Keratinocyte (primary cell): Measurements from ENCODE around the gene RAB9A. TPM values are rescaled to one million over a fixed set of nuclear protein-coding genes. Genes with fewer than 3 reads are reported as not detected.

Experiments
- DNase-seq: peaks from one replicate; pipeline ENCODE4 v3.0.0-alpha.2; 2011; ENCODE audit warnings: low read depth, missing footprints, low spot score
- FAIRE-seq: peaks from 2 replicates; lab custom pipeline; 2011; peaks lifted over from hg19 to GRCh38; lab: Jason Lieb, UNC
- H2AFZ ChIP-seq: 2 replicates; pipeline ENCODE4 v1.6.0; 2012; ENCODE audit warnings: low read length, control low read depth, inconsistent platforms; ENCODE audit not compliant: control insufficient read depth
- H3K27ac ChIP-seq: 2 replicates; pipeline ENCODE4 v1.5.1; 2011; ENCODE audit warnings: low read length; ENCODE audit not compliant: control insufficient read depth, insufficient read depth
- H3K27me3 ChIP-seq: 3 replicates; pipeline ENCODE4 v1.6.0; 2011; ENCODE audit warnings: low read length; ENCODE audit not compliant: control insufficient read depth, insufficient read depth; ENCODE audit errors: extremely low read depth
- H3K36me3 ChIP-seq, 2 experiments: 2 replicates in 1 of 2; 3 replicates in 1 of 2; pipeline ENCODE4 v1.5.1; 2011; ENCODE audit warnings: low read length in 2 of 2, mild to moderate bottlenecking in 1 of 2; ENCODE audit not compliant: control insufficient read depth in 2 of 2, insufficient read depth in 2 of 2; ENCODE audit errors: extremely low read depth in 1 of 2
- H3K4me1 ChIP-seq: 3 replicates; pipeline ENCODE4 v1.5.1; 2011; ENCODE audit warnings: low read length; ENCODE audit not compliant: control insufficient read depth, insufficient read depth; ENCODE audit errors: extremely low read depth
- H3K4me2 ChIP-seq: 3 replicates; pipeline ENCODE4 v1.6.0; 2011; ENCODE audit warnings: low read depth, low read length; ENCODE audit not compliant: control insufficient read depth, insufficient read depth; ENCODE audit errors: extremely low read depth
- H3K4me3 ChIP-seq, 3 experiments: fragments of 200-600 bp in 1 of 3; sonication (generic) in 1 of 3; 2 replicates in 2 of 3; 3 replicates in 1 of 3; pipeline ENCODE4 v1.5.1; 2011 to 2016; ENCODE audit warnings: low read length in 3 of 3, mild to moderate bottlenecking in 3 of 3, control low read depth in 2 of 3, inconsistent platforms in 1 of 3, low read depth in 1 of 3, mixed read lengths in 1 of 3, mixed run types in 1 of 3, moderate library complexity in 1 of 3; ENCODE audit not compliant: control insufficient read depth in 2 of 3, insufficient read depth in 2 of 3; ENCODE audit errors: extremely low read depth in 1 of 3
- H3K79me2 ChIP-seq: 2 replicates; pipeline ENCODE4 v1.6.0; 2012; ENCODE audit warnings: low read length; ENCODE audit not compliant: control insufficient read depth, insufficient read depth
- H3K9ac ChIP-seq: 3 replicates; pipeline ENCODE4 v1.6.0; 2011; ENCODE audit warnings: low read length; ENCODE audit not compliant: control insufficient read depth, insufficient read depth; ENCODE audit errors: extremely low read depth
- H3K9me1 ChIP-seq: 3 replicates; pipeline ENCODE4 v1.6.0; 2011; ENCODE audit warnings: low read length; ENCODE audit not compliant: control insufficient read depth, insufficient read depth; ENCODE audit errors: extremely low read depth
- H3K9me3 ChIP-seq: 2 replicates; pipeline ENCODE4 v1.5.1; 2012; ENCODE audit warnings: low read depth, low read length; ENCODE audit not compliant: control insufficient read depth
- H4K20me1 ChIP-seq: 3 replicates; pipeline ENCODE4 v1.6.0; 2011; ENCODE audit warnings: low read length; ENCODE audit not compliant: control insufficient read depth, insufficient read depth; ENCODE audit errors: extremely low read depth
- EZH2 ChIP-seq: IDR thresholded peaks from one replicate; pipeline ENCODE4 v1.6.1; 2012; ENCODE audit warnings: inconsistent platforms, mild to moderate bottlenecking, low read length, moderate library complexity
- dilution Hi-C: fragments of 300-500 bp; cut with MboI; formaldehyde crosslinking; loops from one replicate; pipeline ENCODE4 v1.7.0; 2020; ENCODE audit warnings: low sequenced_read_pairs; ENCODE audit not compliant: extremely low pct_ligation_motif_present
- polyA plus RNA-seq, 5 experiments: library from polyadenylated mRNA; depleted of rRNA in 3 of 5; stranded (reverse) in 3 of 5; stranded (forward) in 1 of 5; unstranded in 1 of 5; fragments of >200 nt; gene quantifications; 1 replicate in 1 of 5; 2 replicates in 3 of 5; 3 replicates in 1 of 5; pipeline versions ENCODE4 v1.2.1 to v1.2.3, GENCODE V29; 2011 to 2012; ENCODE audit warnings: missing spikeins in 2 of 5, low read depth in 1 of 5, low replicate concordance in 1 of 5
- TF ChIP-seq, protein P1 (sequence below), 3 experiments: IDR thresholded peaks in 1 of 3; conservative IDR thresholded peaks in 1 of 3; optimal IDR thresholded peaks in 1 of 3; 2 replicates in 2 of 3; 3 replicates in 1 of 3; pipeline versions ENCODE3 to v1.5.1; 2011; ENCODE audit warnings: low read length in 3 of 3, mild to moderate bottlenecking in 3 of 3, moderate library complexity in 2 of 3, control low read depth in 1 of 3, inconsistent platforms in 1 of 3; ENCODE audit not compliant: insufficient read depth in 2 of 3; ENCODE audit errors: extremely low read depth in 1 of 3

Gene RAB9A
- polyA plus RNA-seq, 1 donor (not counting 4 experiments of a cell fraction or from before 2014, with no cell fraction given): 46.0 TPM

GRCh38 chrX:13754765-13755164 lies 65.8 kb downstream of the RAB9A start:
- FAIRE-seq (no peak), DNase-seq (no peak)
- Histone ChIP-seq H3K9me3 (no peaks in the 10 kb centered on the region), H3K4me3 (no peak overlapping the region), H3K9ac (no peak overlapping the region), H3K79me2 (no peaks in the 10 kb centered on the region), H2AFZ (no peak overlapping the region), H3K27me3 (no peaks in the 10 kb centered on the region), H3K36me3 (peaks cover 13 to 20% of the 10 kb centered on the region in 2 experiments), H3K27ac (no peak overlapping the region), H3K4me2 (no peak overlapping the region), H4K20me1 (no peaks in the 10 kb centered on the region), H3K4me1 (peaks cover 9% of the 10 kb centered on the region), H3K9me1 (no peaks in the 10 kb centered on the region)
- dilution Hi-C loops: no loop called here
- TF ChIP-seq, protein P1, sequence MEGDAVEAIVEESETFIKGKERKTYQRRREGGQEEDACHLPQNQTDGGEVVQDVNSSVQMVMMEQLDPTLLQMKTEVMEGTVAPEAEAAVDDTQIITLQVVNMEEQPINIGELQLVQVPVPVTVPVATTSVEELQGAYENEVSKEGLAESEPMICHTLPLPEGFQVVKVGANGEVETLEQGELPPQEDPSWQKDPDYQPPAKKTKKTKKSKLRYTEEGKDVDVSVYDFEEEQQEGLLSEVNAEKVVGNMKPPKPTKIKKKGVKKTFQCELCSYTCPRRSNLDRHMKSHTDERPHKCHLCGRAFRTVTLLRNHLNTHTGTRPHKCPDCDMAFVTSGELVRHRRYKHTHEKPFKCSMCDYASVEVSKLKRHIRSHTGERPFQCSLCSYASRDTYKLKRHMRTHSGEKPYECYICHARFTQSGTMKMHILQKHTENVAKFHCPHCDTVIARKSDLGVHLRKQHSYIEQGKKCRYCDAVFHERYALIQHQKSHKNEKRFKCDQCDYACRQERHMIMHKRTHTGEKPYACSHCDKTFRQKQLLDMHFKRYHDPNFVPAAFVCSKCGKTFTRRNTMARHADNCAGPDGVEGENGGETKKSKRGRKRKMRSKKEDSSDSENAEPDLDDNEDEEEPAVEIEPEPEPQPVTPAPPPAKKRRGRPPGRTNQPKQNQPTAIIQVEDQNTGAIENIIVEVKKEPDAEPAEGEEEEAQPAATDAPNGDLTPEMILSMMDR (optimal IDR thresholded peaks at IDR 0.05 in 1 of 3, IDR thresholded peaks at IDR 0.05 in 1 of 3, conservative IDR thresholded peaks at IDR 0.05 in 1 of 3; ENCODE audit: extremely low read depth in 1 of 3, insufficient read depth in 2 of 3, low read length in 3 of 3): no peak
- no peak for TF ChIP-seq EZH2

- H3K4me3 ChIP-seq: no peak overlapping the region
- no peaks in the 10 kb centered on the region for H3K27me3 ChIP-seq
- H3K79me2 ChIP-seq: no peaks in the 10 kb centered on the region
- TF ChIP-seq, protein P1 (optimal IDR thresholded peaks at IDR 0.05 in 1 of 3, IDR thresholded peaks at IDR 0.05 in 1 of 3, conservative IDR thresholded peaks at IDR 0.05 in 1 of 3; ENCODE audit: extremely low read depth in 1 of 3, insufficient read depth in 2 of 3, low read length in 3 of 3): no peak
- TF ChIP-seq EZH2: no peak
- no peaks in the 10 kb centered on the region for H3K9me1 ChIP-seq
- FAIRE-seq (no peak), DNase-seq (no peak)
- peaks cover 9% of the 10 kb centered on the region for H3K4me1 ChIP-seq
- no peaks in the 10 kb centered on the region for H4K20me1 ChIP-seq
- dilution Hi-C loops: no loop called here
- H3K9ac ChIP-seq: no peak overlapping the region
- peaks cover 15 to 20% of the 10 kb centered on the region in 2 experiments for H3K36me3 ChIP-seq
- no peaks in the 10 kb centered on the region for H3K9me3 ChIP-seq
- no peak overlapping the region for H3K27ac ChIP-seq
- no peak overlapping the region for H3K4me2 ChIP-seq
- H2AFZ ChIP-seq: no peak overlapping the region
Measured at GRCh38 chrX:13755254-13755653, 66.3 kb downstream of the RAB9A start.
